Esophagus muscularis mucosa (tissue), 4 donors: ENCODE data around the gene PBXIP1. TPM values are rescaled to one million over a fixed set of nuclear protein-coding genes. Genes with fewer than 3 reads are reported as not detected.
"Not testable (repeated sequence)": the region's sequence is repeated elsewhere in the genome, so short reads cannot be mapped to it uniquely, and the experiment has no call there.

ENCODE experiments used
- DNase-seq: peaks from one replicate; pipeline ENCODE4 v3.0.0-alpha.2; 2017; ENCODE audit errors: extremely low spot score
- H3K27ac ChIP-seq, 4 donors: fragments of 200-600 bp; sonication (generic); replicated peaks in 1 of 4; 1 replicate in 3 of 4; 2 replicates in 1 of 4; pipeline ENCODE4 v1.5.1; 2016 to 2019; ENCODE audit warnings: mild to moderate bottlenecking in 1 of 4
- H3K27me3 ChIP-seq, 4 donors: fragments of 200-600 bp; sonication (generic); one replicate each; pipeline versions ENCODE4 v1.5.1 to v1.6.0; 2016 to 2019
- H3K36me3 ChIP-seq, 4 donors: fragments of 200-600 bp; sonication (generic); one replicate each; pipeline ENCODE4 v1.5.1; 2016 to 2019
- H3K4me1 ChIP-seq, 4 donors: fragments of 200-600 bp; sonication (generic); one replicate each; pipeline ENCODE4 v1.5.1; 2016 to 2019
- H3K4me3 ChIP-seq, 4 donors: fragments of 200-600 bp; sonication (generic); 1 replicate in 2 of 4; 2 replicates in 2 of 4; pipeline ENCODE4 v1.5.1; 2016 to 2019; ENCODE audit warnings: mild to moderate bottlenecking in 4 of 4, moderate library complexity in 1 of 4
- H3K9me3 ChIP-seq, 4 donors: fragments of 200-600 bp; sonication (generic); 1 replicate in 3 of 4; 2 replicates in 1 of 4; pipeline ENCODE4 v1.5.1; 2016 to 2019
- CTCF ChIP-seq, 3 experiments: fragments of 200-600 bp in 2 of 3; fragments of 450-650 bp in 1 of 3; sonication (generic) in 2 of 3; IDR thresholded peaks; one replicate each; pipeline ENCODE4 v1.5.1; 2017 to 2019; ENCODE audit warnings: antibody characterized with exemption in 3 of 3, mild to moderate bottlenecking in 2 of 3, moderate library complexity in 1 of 3
- EP300 ChIP-seq: sonication (generic); formaldehyde crosslinking; IDR thresholded peaks from one replicate; pipeline ENCODE4 v1.6.1; 2017; ENCODE audit warnings: antibody characterized with exemption
- POLR2A ChIP-seq: fragments of 450-650 bp; IDR thresholded peaks from one replicate; pipeline ENCODE4 v1.6.1; 2017; ENCODE audit warnings: antibody characterized with exemption, moderate library complexity, mild to moderate bottlenecking, low read depth
- POLR2AphosphoS5 ChIP-seq, 2 donors: sonication (generic); formaldehyde crosslinking; IDR thresholded peaks; one replicate each; pipeline ENCODE4 v1.6.1; 2017; ENCODE audit warnings: antibody characterized with exemption in 2 of 2
- WGBS: methylation state at CpG from one replicate; pipeline ENCODE4 v1.1.5; 2018; 5-methylcytosine and 5-hydroxymethylcytosine counted together
- intact Hi-C: fragments of 100-400 bp; cut with DNase I; formaldehyde crosslinking; loops from one replicate; pipeline ENCODE4 v1.15.1; 2023
- total RNA-seq, 4 donors: library from RNA; depleted of rRNA; stranded (reverse); fragments of >200 nt; gene quantifications; one replicate each; pipeline versions ENCODE4 v1.1.0 to v1.2.1, GENCODE V29; 2016

PBXIP1 gene
- total RNA-seq, 4 donors from 2014 or later = 192 to 309 (median 238) TPM

GRCh38 chr1:154910851-154911250, 45.0 kb downstream of the PBXIP1 start:
- intact Hi-C loops = no loop called here
- DNase-seq = no peak
- Histone ChIP-seq H3K27me3 (no peaks in the 10 kb centered on the region), H3K9me3 (no peaks in the 10 kb centered on the region), H3K36me3 (peaks cover 0 to 4% (median 1%) of the 10 kb centered on the region in 4 donors), H3K27ac (no peak overlapping the region), H3K4me1 (no peaks in the 10 kb centered on the region), H3K4me3 (no peak overlapping the region)
- WGBS = 89% methylated on average over 5 of the region's 5 CpGs
- TF ChIP-seq POLR2AphosphoS5 (IDR thresholded peaks at IDR 0.05) (no peak), EP300 (no peak), CTCF (IDR thresholded peaks at IDR 0.05) (no peak), POLR2A (no peak)

DNA sequence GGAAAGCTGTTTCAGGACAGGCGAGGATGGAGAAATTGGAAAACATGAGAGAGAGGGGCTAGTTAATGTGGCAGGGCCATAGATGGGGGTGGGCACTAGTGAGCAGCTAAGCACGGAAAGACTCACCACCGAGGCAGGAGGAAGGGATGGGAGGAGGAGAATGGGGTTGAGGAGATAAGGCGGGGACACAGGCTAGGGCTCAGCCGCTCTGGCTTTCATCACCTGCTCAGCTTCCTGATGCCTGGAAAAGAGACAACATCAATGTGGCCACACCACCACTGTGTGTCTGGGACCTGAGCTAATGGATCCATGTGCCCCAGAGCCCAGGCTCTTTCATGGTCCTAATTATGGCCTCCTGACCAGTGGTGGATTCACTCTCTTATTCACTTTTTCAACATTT, 47.0 kb downstream of the PBXIP1 start:
- Histone ChIP-seq H3K9me3 (no peaks in the 10 kb centered on the region), H3K27ac (no peak overlapping the region), H3K4me3 (no peak overlapping the region), H3K4me1 (no peaks in the 10 kb centered on the region), H3K27me3 (no peaks in the 10 kb centered on the region), H3K36me3 (peaks cover 0 to 2% (median under 1%) of the 10 kb centered on the region in 4 donors)
- intact Hi-C loops = no loop called here
- TF ChIP-seq POLR2A (no peak), EP300 (no peak), CTCF (IDR thresholded peaks at IDR 0.05) (no peak), POLR2AphosphoS5 (IDR thresholded peaks at IDR 0.05) (no peak)
- 90% methylated on average over 5 of the region's 5 CpGs for WGBS
- no peak for DNase-seq

DNA sequence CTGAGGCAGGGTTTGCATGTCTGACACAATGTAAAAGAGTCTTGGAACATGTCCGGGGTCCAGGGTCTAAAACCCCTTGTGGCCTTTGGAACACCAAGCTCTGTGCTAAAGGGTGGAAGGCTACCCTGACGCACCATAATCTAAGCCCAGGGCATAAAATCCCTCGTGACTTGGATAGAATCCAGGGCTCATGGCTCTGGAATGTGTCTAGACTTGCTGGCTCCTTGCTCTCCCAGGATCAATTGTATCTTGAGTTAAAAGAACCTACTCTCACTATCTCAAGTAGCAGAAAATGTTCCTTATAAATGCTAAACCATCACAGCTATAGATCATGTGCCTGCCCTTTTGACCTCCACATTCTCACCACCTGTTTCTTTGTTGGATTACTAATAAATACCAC, 47.8 kb downstream of the PBXIP1 start:
- intact Hi-C loops, H3K9me3 ChIP-seq, H3K36me3 ChIP-seq, DNase-seq, H3K27me3 ChIP-seq, H3K4me3 ChIP-seq, H3K4me1 ChIP-seq, H3K27ac ChIP-seq: not testable (repeated sequence)
- 73% methylated on average over 3 of the region's 3 CpGs for WGBS

GRCh38 chr1:154906621-154907081, 49.2 kb downstream of the PBXIP1 start:
- WGBS = 81% methylated on average over 7 of the region's 7 CpGs

DNA sequence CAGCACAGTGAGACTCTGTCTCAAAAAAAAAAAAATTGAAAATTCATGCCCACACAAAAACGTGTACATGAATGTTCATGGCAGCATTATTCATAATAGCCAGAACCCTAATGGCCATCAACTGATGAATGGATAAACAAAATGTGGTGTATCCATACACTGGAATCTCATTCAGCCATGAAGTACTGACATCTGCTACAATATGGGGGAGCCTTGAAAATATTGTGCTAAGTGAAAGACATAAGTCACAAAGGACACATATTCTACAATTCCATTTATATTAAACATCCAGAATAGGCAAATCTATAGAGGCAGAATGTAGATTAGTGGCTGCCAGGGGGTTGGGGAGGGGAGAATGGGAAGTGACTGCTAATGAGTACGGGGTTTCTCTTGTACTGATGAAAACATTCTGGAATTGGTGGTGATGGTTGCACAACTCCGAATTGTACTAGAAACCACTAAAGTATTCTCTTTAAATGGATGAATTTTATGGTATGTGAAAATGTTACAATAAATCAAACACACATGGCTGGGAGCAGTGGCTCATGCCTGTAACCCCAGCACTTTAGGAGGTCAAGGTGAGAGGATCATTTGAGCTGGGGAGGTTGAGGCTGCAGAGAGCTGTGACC, 52.8 kb downstream of the PBXIP1 start:
- Histone ChIP-seq H3K4me1 (no peaks in the 10 kb centered on the region), H3K9me3 (no peaks in the 10 kb centered on the region), H3K4me3 (no peak overlapping the region), H3K27me3 (no peaks in the 10 kb centered on the region), H3K27ac (no peak overlapping the region), H3K36me3 (no peaks in the 10 kb centered on the region)
- TF ChIP-seq POLR2A (no peak), CTCF (IDR thresholded peaks at IDR 0.05) (no peak), EP300 (no peak), POLR2AphosphoS5 (IDR thresholded peaks at IDR 0.05) (no peak)
- intact Hi-C loops = no loop called here
- no peak for DNase-seq
- 36% methylated on average over 3 of the region's 3 CpGs for WGBS

More at GRCh38 chr1:154906621-154907081, 49.2 kb downstream of the PBXIP1 start:
- no peaks in the 10 kb centered on the region for H3K36me3 ChIP-seq
- no peak overlapping the region for H3K27ac ChIP-seq
- no peaks in the 10 kb centered on the region for H3K4me1 ChIP-seq
- DNase-seq = no peak
- intact Hi-C loops = no loop called here
- no peaks in the 10 kb centered on the region for H3K9me3 ChIP-seq
- H3K4me3 ChIP-seq = no peak overlapping the region
- H3K27me3 ChIP-seq = no peaks in the 10 kb centered on the region
- TF ChIP-seq POLR2AphosphoS5 (IDR thresholded peaks at IDR 0.05) (no peak), CTCF (IDR thresholded peaks at IDR 0.05) (peak in 2 of 3 experiments; percentile 22 to 48)
